Stimulated activated CD8-positive, alpha-beta memory T cell treated with anti-CD3 and anti-CD28 coated beads, Interleukin-15, amount 100 ng/mL, for 4 hours (primary cell): ENCODE results near the gene DENND5B.
"Not testable (repeated sequence)": the region's sequence is repeated elsewhere in the genome, so short reads cannot be mapped to it uniquely, and the experiment has no call there.

ENCODE experiments used
- DNase-seq, 2 donors: peaks; one replicate each; pipeline ENCODE4 v3.0.0-alpha.2; 2020; ENCODE audit warnings: low read depth in 2 of 2

Gene DENND5B

GRCh38 chr12:31591380-31591901 is 505 bp upstream of the DENND5B start:
- no peak for DNase-seq

GRCh38 chr12:31589904-31590641 is 863 bp downstream of the DENND5B start:
- no peak for DNase-seq

GRCh38 chr12:31589598-31589903 is 1.4 kb downstream of the DENND5B start:
- peak in 1 of 2 donors; percentile 10 for DNase-seq

- DNase-seq, result no peak
Measured at GRCh38 chr12:31588976-31589375, 2.0 kb downstream of the DENND5B start.

GRCh38 chr12:31586728-31587127 is 4.2 kb downstream of the DENND5B start:
- DNase-seq, result no peak

- DNase-seq, result no peak
Measured at GRCh38 chr12:31585895-31586294, 5.0 kb downstream of the DENND5B start.

- no peak for DNase-seq
Measured at GRCh38 chr12:31585271-31585670, 5.7 kb downstream of the DENND5B start.

GRCh38 chr12:31584782-31585181 is 6.2 kb downstream of the DENND5B start:
- DNase-seq, result no peak

- no peak for DNase-seq
Measured at GRCh38 chr12:31583878-31584277, 7.1 kb downstream of the DENND5B start.

- no peak for DNase-seq
Measured at GRCh38 chr12:31582155-31582554, 8.8 kb downstream of the DENND5B start.

- DNase-seq, result no peak
Measured at GRCh38 chr12:31578632-31579031, 12.3 kb downstream of the DENND5B start.

- no peak for DNase-seq
Measured at GRCh38 chr12:31574803-31575575, 15.9 kb downstream of the DENND5B start.

GRCh38 chr12:31574367-31574766 is 16.6 kb downstream of the DENND5B start:
- not testable (repeated sequence) for DNase-seq

GRCh38 chr12:31572900-31573600 is 17.9 kb downstream of the DENND5B start:
- DNase-seq, result no peak

GRCh38 chr12:31570880-31571279 is 20.1 kb downstream of the DENND5B start:
- DNase-seq, result no peak

GRCh38 chr12:31569517-31569916 is 21.4 kb downstream of the DENND5B start:
- not testable (repeated sequence) for DNase-seq

GRCh38 chr12:31568498-31568897 is 22.4 kb downstream of the DENND5B start:
- DNase-seq, result no peak

GRCh38 chr12:31567029-31567428 is 23.9 kb downstream of the DENND5B start:
- no peak for DNase-seq

GRCh38 chr12:31566547-31566946 is 24.4 kb downstream of the DENND5B start:
- no peak for DNase-seq

- no peak for DNase-seq
Measured at GRCh38 chr12:31562594-31563328, 28.2 kb downstream of the DENND5B start.

- no peak for DNase-seq
Measured at GRCh38 chr12:31560516-31560915, 30.4 kb downstream of the DENND5B start.

GRCh38 chr12:31558521-31558920 is 32.4 kb downstream of the DENND5B start:
- DNase-seq, result no peak
